HG03520 (cell line): ENCODE measurements around the gene ZFP36.
"Not testable (repeated sequence)": the region's sequence is repeated elsewhere in the genome, so short reads cannot be mapped to it uniquely, and the experiment has no call there.

Source experiments
- ATAC-seq: cut with Tn5 transposase; IDR thresholded peaks from one replicate; pipeline ENCODE4 v1.9.1; 2021; ENCODE audit warnings: mild to moderate bottlenecking, moderate library complexity; ENCODE audit not compliant: unreplicated experiment

Gene ZFP36

GRCh38 chr19:39406656-39407409 lies at the start of gene ZFP36:
Gene ZFP36, plus strand, starts transcription at chr19:39406847. Its CDS starts 58 bp downstream, at chr19:39406905.
- no peak for ATAC-seq

- ATAC-seq = no peak
Observed at GRCh38 chr19:39359026-39359425, 47.6 kb upstream of the ZFP36 start.

GRCh38 chr19:39360599-39360998 lies 46.0 kb upstream of the ZFP36 start:
- no peak for ATAC-seq

GRCh38 chr19:39362682-39363657 lies 43.7 kb upstream of the ZFP36 start:
- ATAC-seq = no peak

GRCh38 chr19:39363901-39364457 lies 42.7 kb upstream of the ZFP36 start:
- ATAC-seq = no peak

GRCh38 chr19:39365531-39365930 lies 41.1 kb upstream of the ZFP36 start:
- ATAC-seq = no peak

- ATAC-seq = no peak
Observed at GRCh38 chr19:39369200-39369599, 37.4 kb upstream of the ZFP36 start.

GRCh38 chr19:39370735-39371134 lies 35.9 kb upstream of the ZFP36 start:
- no peak for ATAC-seq

GRCh38 chr19:39372047-39372802 lies 34.4 kb upstream of the ZFP36 start:
- no peak for ATAC-seq

- no peak for ATAC-seq
Observed at GRCh38 chr19:39372941-39373340, 33.7 kb upstream of the ZFP36 start.

- ATAC-seq = no peak
Observed at GRCh38 chr19:39375929-39376328, 30.7 kb upstream of the ZFP36 start.

GRCh38 chr19:39377373-39378362 lies 29.0 kb upstream of the ZFP36 start:
- ATAC-seq = no peak

- ATAC-seq = not testable (repeated sequence)
Observed at GRCh38 chr19:39379366-39379765, 27.3 kb upstream of the ZFP36 start.

GRCh38 chr19:39379865-39380396 lies 26.7 kb upstream of the ZFP36 start:
- no peak for ATAC-seq

GRCh38 chr19:39380521-39381502 lies 25.8 kb upstream of the ZFP36 start:
- ATAC-seq = no peak

GRCh38 chr19:39381910-39382611 lies 24.6 kb upstream of the ZFP36 start:
- no peak for ATAC-seq

GRCh38 chr19:39382991-39383828 lies 23.4 kb upstream of the ZFP36 start:
- ATAC-seq = no peak
